ENCODE results near the gene SYNDIG1L.

DNA sequence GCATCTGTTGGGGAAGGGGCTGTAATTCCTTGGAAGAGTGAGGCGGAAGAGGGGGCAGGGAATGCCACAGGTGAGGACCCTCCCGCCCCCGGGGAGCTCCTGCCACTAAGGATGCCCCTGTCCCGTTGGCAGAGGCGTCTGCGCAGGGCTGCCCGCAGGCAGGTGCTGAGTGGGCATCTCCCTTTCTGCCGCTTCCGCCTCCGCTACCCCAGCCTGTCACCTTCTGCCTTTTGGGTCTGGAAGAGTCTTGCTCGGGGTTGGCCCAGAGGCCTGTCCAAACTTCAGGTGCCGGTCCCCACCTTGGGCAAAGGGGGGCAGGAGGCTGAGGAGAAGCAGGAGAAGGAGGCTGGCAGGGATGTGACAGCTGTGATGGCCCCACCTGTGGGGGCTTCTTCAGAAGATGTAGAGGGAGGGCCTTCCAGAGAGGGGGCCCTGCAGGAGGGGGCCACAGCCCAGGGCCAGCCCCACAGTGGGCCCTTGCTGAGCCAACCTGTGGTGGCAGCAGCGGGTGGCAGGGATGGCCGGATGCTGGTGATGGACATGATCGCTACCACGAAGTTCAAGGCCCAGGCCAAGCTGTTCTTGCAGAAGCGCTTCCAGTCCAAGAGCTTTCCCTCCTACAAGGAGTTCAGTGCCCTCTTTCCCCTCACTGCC lies 67.7 kb downstream of the SYNDIG1L start:
- TF ChIP-seq, protein P1, sequence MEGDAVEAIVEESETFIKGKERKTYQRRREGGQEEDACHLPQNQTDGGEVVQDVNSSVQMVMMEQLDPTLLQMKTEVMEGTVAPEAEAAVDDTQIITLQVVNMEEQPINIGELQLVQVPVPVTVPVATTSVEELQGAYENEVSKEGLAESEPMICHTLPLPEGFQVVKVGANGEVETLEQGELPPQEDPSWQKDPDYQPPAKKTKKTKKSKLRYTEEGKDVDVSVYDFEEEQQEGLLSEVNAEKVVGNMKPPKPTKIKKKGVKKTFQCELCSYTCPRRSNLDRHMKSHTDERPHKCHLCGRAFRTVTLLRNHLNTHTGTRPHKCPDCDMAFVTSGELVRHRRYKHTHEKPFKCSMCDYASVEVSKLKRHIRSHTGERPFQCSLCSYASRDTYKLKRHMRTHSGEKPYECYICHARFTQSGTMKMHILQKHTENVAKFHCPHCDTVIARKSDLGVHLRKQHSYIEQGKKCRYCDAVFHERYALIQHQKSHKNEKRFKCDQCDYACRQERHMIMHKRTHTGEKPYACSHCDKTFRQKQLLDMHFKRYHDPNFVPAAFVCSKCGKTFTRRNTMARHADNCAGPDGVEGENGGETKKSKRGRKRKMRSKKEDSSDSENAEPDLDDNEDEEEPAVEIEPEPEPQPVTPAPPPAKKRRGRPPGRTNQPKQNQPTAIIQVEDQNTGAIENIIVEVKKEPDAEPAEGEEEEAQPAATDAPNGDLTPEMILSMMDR (IDR thresholded peaks at IDR 0.05) = no peak
- no peak for TF ChIP-seq POLR2A (IDR thresholded peaks at IDR 0.05)
